GM13976 (cell line): ENCODE results near the gene MICU1.
"Not testable (repeated sequence)": the region's sequence is repeated elsewhere in the genome, so short reads cannot be mapped to it uniquely, and the experiment has no call there.

ENCODE experiments used
- DNase-seq: peaks from one replicate; pipeline ENCODE4 v3.0.0; 2012; ENCODE audit warnings: low spot score
- in situ Hi-C: fragments of 300-500 bp; cut with MboI; formaldehyde crosslinking; loops from one replicate; pipeline ENCODE4 v1.12.0; 2022; ENCODE audit warnings: low sequenced_read_pairs, mixed read lengths, inconsistent platforms; ENCODE audit not compliant: unreplicated experiment
- TF ChIP-seq, protein P1 (sequence below): IDR thresholded peaks from 2 replicates; pipeline ENCODE4 v1.5.1; 2012; ENCODE audit warnings: borderline replicate concordance, mild to moderate bottlenecking; ENCODE audit not compliant: insufficient read depth; ENCODE audit errors: extremely low read depth, missing control alignments, control extremely low read depth

MICU1 gene

DNA sequence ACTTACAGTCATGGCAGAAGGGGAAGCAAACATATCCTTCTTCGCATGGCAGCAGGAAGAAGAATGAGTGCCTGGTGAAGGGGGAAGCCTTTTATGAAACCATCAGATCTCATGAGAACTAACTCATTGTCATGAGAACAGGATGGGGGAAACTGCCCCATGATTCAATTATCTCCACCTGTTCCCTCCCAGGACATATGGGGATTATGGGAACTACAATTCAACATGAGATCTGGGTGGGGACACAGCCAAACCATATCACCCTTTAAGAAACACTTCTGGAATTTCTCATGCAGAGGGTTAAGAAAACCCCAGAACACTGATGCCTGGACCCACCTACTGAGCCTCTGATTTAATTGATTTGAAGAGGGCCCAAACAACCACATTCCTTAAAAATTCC is 207.9 kb downstream of the MICU1 start:
- in situ Hi-C loops: no loop called here
- TF ChIP-seq, protein P1, sequence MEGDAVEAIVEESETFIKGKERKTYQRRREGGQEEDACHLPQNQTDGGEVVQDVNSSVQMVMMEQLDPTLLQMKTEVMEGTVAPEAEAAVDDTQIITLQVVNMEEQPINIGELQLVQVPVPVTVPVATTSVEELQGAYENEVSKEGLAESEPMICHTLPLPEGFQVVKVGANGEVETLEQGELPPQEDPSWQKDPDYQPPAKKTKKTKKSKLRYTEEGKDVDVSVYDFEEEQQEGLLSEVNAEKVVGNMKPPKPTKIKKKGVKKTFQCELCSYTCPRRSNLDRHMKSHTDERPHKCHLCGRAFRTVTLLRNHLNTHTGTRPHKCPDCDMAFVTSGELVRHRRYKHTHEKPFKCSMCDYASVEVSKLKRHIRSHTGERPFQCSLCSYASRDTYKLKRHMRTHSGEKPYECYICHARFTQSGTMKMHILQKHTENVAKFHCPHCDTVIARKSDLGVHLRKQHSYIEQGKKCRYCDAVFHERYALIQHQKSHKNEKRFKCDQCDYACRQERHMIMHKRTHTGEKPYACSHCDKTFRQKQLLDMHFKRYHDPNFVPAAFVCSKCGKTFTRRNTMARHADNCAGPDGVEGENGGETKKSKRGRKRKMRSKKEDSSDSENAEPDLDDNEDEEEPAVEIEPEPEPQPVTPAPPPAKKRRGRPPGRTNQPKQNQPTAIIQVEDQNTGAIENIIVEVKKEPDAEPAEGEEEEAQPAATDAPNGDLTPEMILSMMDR: no peak
- DNase-seq: no peak

DNA sequence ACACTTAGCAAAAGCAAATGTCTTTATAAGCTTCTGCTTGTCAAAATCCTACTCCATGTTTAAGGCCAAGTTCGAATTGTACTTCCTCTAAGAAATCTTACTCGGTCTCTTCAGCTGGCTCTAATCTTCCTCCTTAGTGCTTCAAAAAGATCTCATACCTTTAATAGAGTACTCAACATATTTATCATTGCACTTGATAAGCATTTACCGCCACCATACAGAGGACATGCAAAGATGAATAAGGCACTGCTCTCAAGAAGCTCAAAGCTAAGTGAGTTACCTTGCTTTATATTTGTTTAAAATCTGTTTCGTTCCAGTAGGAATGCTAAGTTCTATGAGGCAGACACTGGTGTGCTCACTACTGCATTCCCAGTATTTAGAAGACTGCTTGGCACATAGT is 209.2 kb downstream of the MICU1 start:
- DNase-seq: no peak
- in situ Hi-C loops: no loop called here
- TF ChIP-seq, protein P1: no peak

DNA sequence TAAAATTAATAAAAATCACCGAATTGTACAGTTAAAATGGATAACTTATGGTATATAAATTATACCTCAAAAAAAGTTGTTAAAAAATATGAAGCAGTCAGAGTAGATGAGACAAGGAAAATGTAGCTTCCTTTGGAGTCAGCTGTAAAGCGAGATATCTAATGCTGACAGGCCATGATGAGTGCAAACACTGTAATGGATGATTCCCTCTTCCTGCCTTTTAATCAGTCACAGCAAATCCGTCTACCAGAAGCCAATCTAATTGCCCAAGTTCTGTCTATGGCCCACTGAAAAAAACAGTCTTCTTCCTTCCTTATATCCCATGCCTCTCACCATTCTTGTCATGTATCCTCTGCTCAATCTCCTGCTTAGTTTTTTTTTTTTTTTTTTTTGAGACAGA is 211.2 kb downstream of the MICU1 start:
- DNase-seq: no peak
- TF ChIP-seq, protein P1: no peak
- in situ Hi-C loops: no loop called here

DNA sequence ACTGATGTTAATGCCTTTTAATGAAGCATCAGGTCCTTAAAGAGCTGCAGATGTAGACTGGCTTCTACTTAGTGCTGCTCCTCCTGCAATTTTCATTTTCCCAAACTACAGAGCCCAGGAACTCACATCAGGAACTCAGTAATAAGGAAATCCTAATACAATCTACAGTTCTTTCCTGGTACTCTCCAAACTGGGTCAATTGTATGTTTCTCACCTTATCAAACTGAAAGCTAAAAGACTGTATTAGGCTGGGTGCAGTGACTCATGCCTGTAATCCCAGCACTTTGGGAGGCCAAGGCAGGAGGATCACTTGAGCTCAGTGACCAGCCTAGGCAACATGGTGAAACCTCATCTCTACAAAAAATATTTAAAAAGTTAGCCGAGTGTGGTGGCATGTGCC is 216.7 kb downstream of the MICU1 start:
- in situ Hi-C loops: no loop called here
- TF ChIP-seq, protein P1: no peak
- no peak for DNase-seq

DNA sequence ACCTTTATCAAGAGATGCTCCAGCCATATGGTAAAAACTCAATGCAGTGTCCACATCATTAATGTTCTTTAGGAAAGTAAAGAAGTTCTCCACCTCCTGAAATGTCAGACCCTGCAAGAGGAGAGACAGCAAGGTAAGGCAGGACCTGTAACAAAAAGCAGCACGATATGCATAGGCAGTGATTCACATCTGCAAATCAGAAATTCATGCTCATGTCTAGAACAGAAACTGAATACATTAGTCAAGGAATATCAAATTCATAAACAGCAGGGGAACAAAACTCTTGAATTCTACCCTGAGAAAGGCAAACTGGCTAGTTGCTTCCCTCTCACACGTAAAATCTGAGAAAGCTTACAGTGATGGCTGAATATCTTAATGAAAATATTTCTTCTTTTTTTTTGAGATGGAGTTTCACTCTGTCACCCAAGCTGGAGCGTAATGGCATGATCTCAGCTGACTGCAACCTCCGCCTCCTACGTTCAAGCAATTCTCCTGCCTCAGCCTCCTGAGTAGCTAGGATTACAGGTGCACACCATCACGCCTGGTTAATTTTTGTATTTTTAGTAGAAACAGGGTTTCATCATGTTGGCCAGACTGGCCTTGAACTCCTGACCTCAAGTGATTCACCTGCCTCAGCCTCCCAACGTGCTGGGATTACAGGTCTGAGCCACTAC is 217.8 kb downstream of the MICU1 start:
- in situ Hi-C loops: no loop called here
- DNase-seq: no peak

DNA sequence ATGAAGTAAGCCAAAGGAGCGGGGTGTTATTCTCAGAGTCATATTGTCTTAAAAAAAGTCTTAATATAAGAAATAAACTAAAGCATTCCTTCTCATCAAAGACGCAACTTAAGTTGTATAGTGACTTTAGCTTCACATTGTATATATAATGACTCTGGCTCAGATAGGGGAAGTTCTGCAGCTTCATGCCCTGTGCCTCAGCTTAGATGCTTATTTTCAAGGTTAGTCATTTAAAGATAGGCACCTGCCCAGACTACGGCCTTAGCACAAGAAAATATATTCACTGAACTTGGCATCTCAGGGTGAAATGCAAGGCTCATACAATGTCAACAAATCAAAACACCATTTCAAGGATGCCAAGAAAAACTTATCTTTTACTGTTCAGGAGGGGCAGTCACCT is 218.4 kb downstream of the MICU1 start:
- in situ Hi-C loops: no loop called here
- no peak for DNase-seq
- TF ChIP-seq, protein P1: no peak

More for the DNA sequence above, 217.8 kb downstream of the MICU1 start:
- TF ChIP-seq, protein P1: no peak

DNA sequence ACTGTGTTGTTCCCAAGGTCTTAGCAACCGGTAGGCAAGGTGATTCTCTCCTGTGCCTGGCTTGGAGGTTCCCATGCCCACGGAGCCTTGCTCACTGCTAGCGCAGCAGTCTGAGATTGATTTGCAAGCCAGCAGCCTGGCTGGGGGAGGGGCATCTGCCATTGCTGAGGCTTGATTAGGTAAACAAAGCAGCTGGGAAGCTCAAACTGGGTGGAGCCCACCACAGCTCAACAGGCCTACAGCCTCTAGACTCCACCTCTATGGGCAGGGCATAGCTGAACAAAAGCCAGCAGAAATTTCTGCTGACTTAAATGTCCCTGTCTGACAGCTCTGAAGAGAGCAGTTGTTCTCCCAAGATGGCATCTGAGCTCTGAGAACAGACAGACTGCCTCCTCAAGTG is 230.3 kb downstream of the MICU1 start:
- in situ Hi-C loops, DNase-seq: not testable (repeated sequence)
